Measurements from ENCODE around the gene FNDC8.

DNA sequence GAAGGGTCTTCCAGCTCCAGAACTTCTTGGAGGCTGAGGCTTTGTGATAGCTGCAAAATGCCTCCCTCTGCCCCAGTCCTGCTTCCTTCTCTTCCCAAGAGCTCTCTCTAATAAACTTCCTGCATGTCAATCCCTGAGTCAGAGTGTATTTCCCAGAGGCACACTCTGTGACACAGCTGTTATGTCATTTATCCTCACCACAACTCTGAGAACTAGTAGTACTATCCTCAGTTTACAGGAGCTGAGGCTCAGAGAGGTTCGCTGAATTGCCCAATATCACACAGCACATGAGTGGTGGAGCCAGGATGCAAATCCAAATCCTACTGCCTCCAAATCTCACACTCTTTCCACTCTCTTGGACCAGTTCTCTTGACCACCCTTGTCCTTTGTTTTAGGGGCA is 46.3 kb downstream of the FNDC8 start:
- no peak for TF ChIP-seq POLR2A (IDR thresholded peaks at IDR 0.05)
- TF ChIP-seq CTCF (IDR thresholded peaks at IDR 0.05): no peak

Measured in adrenal gland (tissue), 5 donors.